Stimulated activated CD4-positive, alpha-beta T cell treated with anti-CD3 and anti-CD28 coated beads, Interleukin-4, amount 100 ng/mL, for 4 hours (primary cell): Measurements from ENCODE around the gene PRKCD.
"Not testable (repeated sequence)": the region's sequence is repeated elsewhere in the genome, so short reads cannot be mapped to it uniquely, and the experiment has no call there.

Source experiments
- DNase-seq, 2 experiments: peaks; one replicate each; pipeline ENCODE4 v3.0.0-alpha.2; 2020

The PRKCD gene

GRCh38 chr3:53140847-53141845 lies 19.9 kb upstream of the PRKCD start:
- DNase-seq = no peak

GRCh38 chr3:53142986-53143385 lies 18.0 kb upstream of the PRKCD start:
- DNase-seq = no peak

DNA sequence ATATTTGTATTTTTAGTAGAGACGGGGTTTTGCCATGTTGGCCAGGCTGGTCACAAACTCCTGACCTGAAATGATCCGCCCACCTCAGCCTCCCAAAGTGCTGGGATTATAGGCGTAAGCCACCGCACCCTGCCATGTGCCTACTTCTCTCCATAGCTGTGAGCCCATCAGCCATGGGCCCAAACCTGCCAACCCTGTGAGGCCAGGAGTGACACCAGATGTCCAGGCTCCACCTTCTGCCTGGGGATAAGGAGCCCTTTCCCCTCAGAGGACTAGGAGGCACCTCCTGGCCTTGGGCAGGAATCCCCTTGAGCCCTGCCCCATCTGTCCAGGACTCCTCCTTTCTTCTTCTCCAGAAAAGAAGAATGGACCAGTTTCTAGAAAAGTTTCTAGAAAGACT lies 16.6 kb upstream of the PRKCD start:
- DNase-seq = no peak

DNA sequence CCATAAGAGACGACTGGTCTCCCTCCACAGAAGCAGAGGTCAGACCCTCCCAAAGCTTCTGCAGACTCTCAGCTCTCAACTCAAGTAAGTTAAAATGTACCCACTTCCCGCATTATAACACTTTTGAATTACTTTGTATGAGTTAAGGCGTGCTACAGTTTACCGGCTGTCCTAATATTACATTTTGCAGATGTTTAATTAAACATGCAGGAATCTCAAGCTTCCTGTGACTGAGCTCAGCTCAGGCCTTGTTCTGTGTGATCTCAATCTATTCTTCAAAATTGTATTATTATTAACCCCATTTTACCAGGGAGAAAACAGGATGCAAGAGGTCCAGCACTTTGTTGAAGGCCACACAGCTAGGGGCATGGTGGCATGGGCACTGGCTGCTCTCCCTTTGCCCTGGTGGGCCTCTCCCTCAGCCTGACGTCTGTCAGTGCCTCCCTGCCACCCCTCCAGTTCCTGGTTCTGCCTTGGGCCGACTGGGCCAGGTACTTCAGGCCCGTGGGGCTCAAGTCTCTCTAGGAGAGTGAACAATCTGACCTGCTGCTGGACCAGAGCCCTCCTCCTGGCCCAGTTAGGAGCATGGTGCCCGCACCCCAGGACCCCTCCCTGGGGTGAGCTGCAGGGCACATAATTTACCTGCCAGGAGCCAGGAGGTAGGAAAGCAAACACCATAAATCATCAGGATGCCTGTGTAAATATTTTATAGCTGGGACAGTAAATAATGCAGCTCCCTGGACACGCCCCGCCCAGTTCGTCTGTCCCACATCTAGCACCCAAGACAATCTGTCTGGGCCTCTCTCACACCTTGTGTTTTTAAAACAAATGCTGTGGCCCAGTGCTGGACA lies 15.9 kb upstream of the PRKCD start:
- DNase-seq = no peak

DNA sequence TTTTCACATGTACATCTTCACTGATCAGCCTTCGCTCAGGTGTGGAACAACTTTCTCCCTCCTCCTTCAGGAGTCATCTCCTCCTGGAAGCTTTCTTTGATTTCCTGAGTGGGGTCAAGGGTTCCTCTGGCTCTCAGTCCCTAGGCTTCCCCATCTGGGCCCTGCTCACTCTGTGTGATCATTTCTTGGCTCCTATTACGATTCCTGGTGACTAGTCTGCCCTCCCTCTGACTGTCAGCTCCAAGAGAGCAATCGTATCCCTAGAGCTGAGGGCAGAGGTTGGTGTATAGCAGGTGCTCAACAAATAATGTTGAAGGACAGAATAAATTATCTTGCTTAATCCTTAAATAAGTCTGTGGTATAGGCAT lies 15.3 kb upstream of the PRKCD start:
- no peak for DNase-seq

DNA sequence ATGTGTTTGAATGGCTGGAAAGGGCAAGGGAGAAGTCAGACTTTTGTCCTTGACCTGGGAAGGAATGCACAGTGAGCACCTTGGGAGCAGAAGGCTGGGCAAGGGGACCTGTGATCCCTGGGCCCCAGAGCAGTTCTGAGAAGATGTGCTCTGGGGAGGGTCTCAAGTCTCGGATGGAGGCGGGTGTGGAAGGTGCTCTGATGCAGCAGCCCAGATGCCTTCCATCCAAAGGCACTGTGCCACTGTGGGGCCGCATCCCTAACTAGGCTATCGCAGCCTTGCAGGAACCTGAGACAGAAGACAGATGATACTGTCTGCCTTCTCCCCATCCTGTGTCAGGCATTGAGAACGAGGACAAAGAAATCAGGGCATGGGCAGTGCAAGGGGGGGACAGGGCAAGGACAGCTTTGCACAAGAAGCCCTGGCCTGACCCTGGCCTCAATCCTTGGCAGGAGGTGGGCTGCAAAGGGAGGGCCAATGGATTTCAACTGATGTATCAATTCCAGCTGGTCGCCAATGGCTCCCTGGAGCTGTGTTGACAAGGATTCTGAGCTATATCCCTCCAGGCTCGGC lies 14.6 kb upstream of the PRKCD start:
- DNase-seq = no peak

DNA sequence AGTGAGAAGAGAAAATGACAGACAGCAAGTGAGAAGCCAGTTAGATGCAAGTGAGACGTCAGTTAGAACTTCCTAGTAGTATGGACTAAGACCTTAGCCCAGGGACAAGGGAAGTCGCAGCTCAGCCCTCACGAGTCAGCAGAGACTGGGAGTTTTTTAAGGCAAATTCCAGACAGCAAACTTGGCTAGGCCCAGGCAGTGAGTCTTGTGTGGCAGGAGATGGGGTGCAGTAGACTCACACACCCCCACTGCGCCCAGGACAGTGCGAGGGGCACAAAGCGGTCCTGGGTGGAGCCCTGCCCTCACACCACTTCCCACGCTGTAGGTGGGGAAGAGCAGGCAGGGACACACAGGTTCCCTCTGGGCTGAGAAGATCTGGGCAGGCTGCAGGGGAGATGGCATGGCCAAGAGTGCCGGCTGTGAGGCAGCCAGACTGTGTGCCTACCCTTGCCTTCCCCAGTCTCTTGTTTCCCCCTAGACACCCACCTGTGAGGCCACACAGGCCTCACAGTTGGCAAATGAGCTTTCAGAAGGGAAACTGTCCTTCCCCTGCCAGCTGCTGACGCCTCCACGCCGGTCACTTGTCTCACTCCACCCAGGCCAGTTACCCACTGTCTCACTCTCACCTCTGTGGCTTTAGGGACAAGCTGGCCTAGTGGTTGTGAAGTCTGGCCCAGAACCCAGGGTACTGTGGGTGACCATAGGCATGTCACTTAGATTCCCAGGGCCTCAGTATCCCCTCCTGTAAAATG lies 13.7 kb upstream of the PRKCD start:
- no peak for DNase-seq

DNA sequence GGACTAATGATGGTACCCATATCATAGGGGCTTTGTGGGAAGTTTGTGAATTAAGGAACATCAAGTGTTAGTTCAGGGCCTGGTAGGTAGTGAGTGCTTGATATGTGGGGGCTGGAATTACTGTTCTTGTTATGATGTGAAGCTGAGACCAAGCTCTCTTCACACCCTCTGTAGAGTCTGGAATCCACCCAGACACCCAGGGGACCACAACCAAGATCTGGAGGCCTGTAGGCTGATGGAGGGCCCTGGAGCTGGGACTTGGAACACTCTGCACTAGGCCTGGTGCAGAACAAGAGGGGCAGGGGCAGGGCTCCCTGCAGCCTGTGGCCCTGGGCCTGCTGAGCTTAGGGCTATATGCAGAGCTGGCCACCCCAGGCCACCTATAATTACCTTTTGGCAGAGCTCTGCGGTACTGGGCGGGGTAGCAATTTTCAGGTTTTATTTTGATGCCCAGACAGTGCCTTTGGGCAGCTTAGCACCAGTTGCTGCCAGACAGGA lies 13.1 kb upstream of the PRKCD start:
- no peak for DNase-seq

DNA sequence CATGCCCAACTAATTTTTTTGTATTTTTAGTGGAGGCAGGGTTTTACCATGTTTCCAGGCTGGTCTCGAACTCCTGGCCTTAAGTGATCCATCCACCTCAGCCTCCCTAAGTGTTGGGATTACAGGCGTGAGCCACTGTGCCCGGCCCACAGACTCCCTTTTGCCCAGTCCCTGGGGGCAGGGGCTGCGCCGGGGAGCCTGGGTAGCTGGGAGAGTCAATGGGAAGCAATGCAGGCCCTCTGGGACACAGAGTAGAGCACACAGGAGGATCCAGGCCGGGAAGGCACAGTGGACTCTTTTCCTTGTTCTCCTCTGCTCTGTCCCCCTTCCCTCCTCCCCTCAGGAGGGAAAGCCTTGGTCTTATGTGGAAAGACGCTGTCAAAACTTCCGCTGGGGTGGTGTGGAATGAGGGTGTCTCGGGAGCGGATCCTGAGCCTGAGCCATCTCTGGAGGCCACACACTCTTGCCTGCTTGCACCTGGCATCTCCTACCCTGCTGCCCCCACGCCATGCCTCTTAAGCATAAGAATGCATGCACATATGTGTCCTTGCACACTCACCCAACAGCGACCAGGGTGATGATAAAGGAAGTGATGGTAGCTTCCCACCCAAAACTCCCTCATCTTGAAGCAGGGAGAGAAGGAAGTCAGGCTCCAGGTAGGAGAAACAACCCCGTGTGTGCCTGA lies 11.9 kb upstream of the PRKCD start:
- no peak for DNase-seq

DNA sequence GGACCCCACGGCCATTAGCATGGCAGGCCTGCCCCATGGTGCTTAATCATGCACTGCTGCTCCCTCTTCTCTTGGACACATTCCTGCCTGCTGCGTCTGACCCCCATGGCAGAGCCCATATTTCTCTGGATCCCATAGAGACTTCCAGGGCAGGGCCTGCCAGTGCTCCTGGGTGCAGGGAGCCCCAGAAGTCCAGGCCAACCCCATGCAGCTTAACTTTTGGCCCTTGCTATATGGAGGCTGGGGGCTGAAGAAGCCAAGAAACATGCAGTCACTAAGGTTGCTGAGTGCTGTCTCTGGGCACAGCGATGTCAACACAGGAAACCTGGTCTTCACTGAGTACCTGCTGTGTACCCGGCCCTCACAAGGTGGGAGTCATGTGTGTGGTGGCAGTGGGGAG lies 11.3 kb upstream of the PRKCD start:
- DNase-seq = no peak

DNA sequence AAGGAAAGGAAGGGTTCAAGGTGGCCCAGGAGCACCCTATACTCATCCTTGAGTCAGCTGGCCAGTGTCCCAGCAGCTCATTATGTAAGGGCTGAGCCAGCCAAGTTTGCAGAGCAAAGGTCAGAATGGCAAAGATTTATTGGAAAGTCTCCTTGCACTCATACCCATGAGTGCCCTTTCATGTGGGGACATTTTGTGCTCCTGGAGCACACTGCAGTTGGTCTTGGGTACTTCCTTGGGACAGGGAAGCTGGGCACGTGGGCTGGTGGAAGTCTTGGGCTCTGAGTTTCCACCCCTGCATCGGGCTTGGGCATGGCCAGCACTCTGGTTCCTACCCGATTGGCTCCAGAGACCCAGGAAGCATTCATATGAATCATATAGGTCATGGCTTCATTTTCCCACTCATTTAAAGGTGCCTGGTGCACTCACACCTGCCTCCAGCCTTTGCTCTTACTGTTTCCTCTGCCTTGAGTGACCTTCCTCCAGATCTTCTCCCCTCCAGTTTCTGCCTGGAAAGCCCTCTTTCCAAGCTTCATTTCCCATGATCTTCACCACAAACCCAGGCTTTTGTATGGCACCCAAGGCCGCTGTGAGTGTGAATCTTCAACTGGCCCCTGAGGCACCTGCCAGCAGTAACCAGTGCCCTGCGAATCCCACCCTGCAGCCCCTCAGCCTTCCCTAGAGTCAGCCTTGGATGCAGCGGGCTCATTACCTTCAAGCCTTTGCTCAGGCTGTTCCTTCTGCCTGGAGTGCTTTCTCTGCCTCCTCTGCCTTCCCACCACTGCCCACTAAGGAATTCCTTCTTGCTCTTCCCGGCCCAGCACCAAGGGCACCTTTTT lies 10.5 kb upstream of the PRKCD start:
- no peak for DNase-seq

DNA sequence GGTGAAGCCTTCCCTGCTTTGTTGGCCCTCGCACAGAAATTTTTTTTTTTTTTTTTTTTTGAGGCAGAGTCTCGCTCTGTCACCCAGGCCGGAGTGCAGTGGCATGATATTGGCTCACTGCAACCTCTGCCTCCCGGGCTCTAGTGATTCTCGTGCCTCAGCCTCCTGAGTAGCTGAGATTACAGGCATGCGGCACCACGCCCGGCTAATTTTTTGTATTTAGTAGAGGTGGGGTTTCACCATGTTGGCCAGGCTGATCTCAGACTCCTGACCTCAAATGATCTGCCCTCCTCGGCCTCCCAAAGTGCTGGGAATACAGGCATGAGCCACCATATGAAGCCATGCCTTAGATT lies 9.9 kb upstream of the PRKCD start:
- not testable (repeated sequence) for DNase-seq

DNA sequence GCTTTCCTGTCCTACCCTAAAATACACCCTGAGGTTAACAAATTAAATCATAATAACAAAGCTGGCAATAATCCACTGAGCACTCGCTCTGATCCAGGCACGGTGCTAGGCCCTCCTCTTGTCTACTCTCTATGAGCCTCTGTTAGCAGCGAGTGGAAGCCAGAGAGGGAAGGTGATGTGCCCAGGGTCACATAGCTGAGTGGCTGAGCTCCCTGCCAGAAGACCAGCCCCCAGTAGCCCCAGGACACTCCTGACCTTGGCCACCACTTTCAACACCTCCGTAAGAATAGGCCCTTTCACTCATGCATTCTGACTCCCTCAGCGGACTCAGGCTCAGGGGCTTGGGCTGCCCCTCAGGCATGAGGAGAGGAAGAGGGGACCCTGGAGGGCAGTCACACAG lies 9.5 kb upstream of the PRKCD start:
- DNase-seq = no peak

DNA sequence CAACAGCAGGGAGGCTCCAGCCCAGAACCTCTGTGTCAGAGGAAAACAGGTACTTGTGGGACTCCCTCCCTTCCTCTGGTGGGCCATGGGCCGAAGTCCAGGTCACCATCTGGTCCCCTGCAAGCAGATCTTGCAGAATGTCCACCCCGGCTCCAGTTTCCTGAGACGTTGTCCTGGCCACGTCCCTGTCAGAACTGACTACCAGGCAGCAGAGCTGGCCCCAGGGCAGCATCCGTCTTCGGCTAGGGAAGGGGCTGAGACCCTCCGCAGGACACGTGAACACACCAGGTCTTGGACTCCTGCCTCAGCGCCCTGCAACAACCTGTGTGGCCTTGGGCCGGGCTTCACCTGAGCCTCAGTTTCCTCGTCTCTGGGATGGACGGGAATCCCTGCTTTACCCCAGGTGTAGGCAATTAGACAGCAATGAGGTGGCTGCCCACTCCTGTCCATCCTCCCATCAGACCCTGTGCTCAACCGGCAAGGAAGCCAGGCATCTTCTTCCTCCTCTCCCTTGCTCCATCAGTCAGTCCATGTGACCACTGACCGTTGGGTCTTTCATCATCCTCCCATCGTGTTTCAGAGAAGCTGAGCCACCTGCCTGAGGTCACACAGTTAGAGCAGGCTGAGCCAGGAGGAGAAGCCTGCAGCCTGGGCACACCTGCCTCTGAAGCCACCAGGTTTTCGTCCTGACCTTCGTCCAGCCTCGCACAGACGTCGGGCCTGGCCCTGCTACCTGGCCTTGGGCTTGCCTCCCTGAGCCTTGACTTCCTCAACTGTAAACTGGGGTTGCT lies 8.9 kb upstream of the PRKCD start:
- DNase-seq = no peak

DNA sequence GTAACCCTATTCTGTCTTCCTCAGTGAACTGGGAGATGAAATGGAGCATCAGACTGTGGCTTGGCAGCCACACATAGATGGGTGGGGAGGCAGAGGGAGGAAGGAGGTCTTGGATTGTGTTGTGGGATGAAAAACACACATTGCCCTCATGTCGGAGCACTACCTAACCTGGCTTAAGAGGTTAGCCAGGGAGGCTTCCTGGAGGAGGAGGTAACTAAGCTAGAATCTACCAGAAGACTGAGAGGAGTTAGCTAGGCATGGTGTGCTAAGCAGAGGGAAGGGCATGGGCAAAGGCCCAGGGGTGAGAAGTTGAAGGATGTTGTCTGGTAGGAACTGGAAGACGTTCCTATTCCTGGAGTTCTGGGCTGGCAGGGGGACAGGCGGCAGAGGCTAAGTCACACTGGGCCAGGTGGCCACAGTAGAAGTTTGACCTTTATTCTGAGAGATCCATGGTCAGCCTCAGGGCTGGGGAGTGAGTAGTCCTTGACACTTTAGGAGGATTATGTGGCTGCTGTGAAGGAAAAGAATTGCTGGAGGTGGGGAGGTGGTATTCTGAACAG lies 7.7 kb upstream of the PRKCD start:
- no peak for DNase-seq

GRCh38 chr3:53153980-53154379 lies 7.0 kb upstream of the PRKCD start:
- DNase-seq = no peak

- no peak for DNase-seq
Measured at GRCh38 chr3:53154881-53155285, 6.1 kb upstream of the PRKCD start.

GRCh38 chr3:53155760-53156159 lies 5.2 kb upstream of the PRKCD start:
- no peak for DNase-seq

DNA sequence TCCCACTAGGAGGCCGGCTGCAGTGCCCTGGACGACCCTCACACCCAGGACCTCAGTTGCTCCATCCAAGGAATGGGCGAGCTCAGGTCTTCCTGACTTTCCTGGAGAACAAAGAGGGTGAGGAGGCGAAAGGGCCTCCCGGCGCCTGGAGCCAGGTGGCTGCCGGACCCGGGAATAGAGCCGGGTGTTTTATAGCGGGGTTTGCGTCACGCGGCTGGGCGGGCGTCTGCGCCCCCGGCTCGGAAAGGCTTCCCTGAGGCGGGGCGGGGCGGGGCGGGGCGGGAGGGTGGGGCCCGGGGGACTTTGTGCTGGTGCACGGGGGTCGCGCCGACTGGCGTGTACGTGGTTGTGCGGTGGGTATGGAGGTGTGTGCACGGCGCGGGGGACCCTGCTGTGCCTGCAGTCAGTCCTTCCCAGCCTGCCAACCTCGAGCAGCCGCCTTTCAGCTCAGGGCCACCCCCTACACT lies 4.6 kb upstream of the PRKCD start:
- DNase-seq = no peak
